ENCODE measurements around the gene HLF.

The HLF gene

DNA sequence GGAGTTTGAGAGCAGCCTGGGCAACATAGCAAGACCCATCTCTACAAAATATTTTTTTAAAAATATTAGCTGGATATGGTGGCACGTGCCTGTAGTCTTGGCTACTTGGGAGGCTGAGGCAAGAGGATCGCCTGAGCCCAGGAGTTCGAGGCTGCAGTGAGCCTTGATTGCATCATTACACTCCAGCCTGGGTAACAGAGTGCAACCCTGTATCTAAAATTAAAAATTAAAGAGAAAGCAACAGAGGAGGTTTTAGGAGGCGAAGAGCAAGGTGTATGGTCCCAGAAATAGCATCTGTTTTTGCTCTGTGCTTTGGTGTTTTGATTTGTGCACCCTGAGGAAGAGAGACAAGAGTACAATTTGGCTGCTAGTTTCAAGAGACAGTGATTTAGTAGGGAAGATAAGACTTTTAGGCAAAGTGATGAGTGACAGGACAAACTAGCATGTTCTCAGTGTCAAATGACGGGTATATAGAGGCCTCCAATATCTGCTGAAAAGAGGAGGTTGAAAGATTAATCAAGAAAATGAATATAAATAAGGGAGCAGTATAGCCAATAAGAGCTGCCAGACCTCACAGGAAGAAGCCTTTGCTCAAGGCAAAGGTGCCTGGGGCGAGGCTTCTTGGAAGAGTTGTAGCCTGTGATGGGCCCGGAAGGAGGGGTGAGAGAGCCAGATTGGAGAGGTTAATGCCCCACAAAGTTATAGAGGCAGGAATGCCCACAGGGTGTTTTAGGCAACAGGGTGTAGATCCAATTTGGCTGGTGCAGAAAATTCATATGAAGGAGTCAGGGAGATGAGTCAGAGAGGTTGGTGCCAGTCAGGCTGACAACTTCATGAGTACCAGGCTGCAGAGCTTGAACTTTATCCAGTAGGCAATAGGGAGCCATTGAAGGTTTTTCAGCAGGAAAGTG, 11.4 kb downstream of the HLF start:
- no peak for DNase-seq

GRCh38 chr17:55278173-55278961, 13.6 kb downstream of the HLF start:
- no peak for DNase-seq

GRCh38 chr17:55279203-55279602, 14.4 kb downstream of the HLF start:
- DNase-seq, result no peak

GRCh38 chr17:55279788-55280187, 15.0 kb downstream of the HLF start:
- no peak for DNase-seq

- no peak for DNase-seq
Observed at GRCh38 chr17:55280212-55280611, 15.5 kb downstream of the HLF start.

- DNase-seq, result no peak
Observed at GRCh38 chr17:55281649-55282378, 17.1 kb downstream of the HLF start.

DNA sequence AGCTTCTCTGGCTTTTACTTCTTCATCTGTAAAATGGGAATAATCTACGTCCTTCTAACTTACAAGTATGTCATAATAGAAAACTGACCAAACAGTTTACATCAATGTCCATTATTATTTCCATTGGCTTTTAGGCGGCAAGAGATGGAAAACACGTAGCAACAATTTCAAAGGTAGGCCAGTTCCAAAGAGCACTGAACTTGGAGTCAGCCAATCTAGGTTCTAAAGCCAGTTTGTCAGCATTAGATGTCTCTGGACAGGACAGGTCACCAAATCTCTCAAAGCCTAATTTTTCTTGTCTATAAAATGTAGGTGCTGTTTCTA, 17.6 kb downstream of the HLF start:
- no peak for DNase-seq

DNA sequence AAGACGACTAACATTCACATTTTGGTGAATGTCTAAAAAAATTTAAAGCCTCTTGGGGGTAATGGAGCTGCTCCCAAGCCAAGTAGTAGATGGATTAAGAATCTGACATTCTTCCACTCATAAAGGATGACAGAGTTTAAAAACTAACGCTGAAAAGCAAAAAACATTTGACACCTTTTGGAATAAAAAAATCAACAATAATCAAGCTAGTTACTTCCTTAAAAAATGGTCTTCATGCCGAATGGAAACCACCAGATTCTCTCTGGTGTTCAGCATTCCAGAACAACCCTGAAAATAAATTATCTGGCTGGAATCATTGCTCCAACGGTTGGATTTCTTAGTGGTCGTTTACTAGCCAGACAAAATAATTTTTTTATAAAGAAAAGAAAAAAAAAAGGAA, 18.0 kb downstream of the HLF start:
- no peak for DNase-seq

- no peak for DNase-seq
Observed at GRCh38 chr17:55283256-55283965, 18.7 kb downstream of the HLF start.

- no peak for DNase-seq
Observed at GRCh38 chr17:55284001-55284884, 19.5 kb downstream of the HLF start.

DNA sequence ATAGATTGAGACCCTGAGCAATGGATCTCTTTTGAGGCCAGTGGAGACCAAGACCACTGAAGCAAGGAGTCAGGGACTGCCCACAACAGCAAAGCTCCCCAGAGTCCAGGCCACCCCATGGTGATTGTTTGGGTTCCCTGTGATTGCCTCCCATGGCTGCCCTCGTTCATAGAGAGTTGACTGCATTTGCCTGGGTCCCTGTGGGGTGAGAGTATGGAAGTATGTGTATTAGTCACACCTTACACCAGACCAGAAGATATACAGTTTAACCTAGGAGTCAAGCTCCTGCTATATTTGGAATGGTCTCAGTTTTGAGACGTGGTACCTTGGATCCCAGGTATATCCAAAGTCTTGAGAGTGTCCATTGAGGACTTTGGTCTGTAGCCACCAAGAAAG, 20.2 kb downstream of the HLF start:
- no peak for DNase-seq

DNA sequence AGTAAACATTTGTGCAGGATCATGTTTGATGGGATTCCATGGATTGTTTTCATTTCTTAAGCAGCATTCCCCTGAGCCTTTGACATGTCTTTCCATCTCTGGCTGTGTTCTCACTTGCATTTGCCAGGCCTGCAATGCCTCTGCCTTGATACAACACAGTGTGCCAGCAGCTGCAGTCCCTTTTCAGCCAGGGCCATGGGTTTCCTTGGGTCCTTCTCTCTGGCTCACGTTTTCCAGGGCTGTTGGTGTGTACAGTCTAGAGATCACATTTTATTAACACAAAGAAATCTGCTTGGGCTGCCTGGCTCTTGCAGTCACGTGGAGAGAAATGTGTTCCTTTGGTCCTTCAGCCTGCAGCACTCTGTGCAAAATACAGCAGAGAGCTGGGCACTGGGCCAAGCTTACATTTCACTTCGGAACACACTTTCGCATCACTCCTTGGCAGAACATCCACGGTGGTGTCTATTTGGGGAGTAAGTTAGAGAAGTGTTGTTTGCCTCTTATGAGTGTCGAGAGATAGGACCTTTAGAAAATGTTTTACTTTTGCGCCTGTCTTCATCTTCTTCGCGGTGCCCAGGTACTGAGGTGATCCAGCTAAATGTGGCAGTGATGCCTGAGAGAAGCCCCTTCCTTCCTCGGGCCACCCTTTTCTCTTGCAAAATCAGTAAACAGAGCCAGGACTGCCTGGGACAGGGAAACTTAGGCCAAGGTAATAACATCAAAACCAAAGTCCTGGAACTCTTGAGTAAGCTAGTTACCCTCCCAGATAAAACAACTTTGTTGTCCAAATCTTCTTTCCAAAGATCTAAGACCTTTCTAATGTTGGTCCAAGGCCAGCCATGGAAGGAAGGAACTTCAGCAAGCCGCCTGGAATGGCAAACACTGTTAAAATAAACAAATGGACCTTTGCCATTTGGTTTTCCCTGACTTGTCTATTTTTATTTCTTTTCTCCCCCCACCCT, 20.9 kb downstream of the HLF start:
- DNase-seq, result no peak

DNA sequence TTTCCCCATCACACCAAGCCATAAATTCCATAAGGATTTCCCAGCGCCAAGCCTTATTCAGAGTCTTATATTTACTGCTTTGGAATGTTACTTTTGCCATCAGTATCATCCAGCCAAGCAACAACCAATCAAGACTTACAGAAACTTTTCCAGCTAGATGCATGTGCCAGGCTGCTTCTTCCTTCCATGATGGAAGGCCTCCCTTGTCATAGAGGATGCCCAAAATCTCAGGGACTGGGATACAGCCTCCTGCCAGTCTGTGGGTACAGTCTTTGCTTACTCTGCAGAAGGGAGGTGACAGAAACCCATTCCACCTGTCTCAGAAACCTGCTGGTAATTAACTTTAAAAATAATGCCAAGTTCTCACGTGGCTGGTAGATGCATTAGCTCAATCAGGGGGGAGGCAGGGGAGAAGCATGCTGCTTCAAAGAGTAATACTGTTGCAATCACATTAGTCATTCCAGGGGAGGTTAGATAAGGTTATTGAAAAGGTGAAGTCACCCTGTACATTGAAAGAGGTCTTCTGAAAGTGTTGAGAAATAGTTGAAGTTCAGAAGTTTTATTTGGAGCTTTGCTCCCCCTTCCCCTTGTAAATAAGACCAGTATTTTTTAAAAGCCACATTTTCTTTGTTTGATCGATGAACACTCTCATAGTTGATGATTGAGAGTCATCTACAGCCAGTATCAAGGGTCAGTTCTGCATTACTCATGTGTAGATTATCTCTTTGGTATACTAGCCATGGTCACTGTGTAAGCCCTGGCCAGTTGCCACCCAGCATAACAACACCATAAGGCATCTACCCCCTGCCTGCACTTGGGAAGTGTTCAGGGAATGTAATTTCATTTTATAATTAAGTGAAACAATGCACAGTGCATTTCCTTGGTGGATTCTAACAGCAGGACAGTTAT, 22.2 kb downstream of the HLF start:
- DNase-seq, result no peak

- no peak for DNase-seq
Observed at GRCh38 chr17:55288356-55289105, 23.8 kb downstream of the HLF start.

DNA sequence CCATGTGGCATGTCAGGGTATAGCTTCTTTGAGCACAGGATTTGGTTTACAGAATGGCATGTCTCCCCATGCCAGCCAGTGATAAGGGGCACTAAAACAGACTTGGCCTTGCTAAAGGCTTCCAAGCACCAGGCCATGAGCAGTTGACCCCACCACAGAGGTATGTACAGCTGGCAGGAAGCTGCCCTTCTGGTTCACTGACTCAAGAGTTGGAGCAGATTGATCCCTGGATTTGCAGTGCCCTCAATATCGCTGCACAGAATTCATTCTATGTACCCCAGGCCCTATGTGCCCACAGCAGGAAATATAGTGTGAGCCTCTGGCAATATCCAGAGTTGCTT, 24.3 kb downstream of the HLF start:
- no peak for DNase-seq

DNA sequence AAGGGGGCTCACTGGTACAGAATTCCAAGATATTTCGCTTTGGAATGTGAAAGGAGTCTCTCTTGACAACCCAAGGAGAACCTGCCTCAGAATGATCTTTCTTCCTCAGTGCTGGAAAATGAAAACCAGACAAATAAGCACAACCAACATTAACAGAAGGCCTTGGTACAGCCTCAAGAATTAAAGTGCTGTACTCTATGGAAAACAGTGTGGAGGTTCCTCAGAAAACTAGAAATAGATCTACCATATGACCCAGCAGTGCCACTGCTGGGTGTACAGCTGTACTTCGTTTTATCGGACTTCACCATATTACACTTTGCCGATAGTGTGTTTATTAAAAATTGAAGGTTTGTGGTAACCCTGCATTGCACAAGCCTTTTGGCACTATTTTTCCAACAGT, 25.2 kb downstream of the HLF start:
- no peak for DNase-seq

DNA sequence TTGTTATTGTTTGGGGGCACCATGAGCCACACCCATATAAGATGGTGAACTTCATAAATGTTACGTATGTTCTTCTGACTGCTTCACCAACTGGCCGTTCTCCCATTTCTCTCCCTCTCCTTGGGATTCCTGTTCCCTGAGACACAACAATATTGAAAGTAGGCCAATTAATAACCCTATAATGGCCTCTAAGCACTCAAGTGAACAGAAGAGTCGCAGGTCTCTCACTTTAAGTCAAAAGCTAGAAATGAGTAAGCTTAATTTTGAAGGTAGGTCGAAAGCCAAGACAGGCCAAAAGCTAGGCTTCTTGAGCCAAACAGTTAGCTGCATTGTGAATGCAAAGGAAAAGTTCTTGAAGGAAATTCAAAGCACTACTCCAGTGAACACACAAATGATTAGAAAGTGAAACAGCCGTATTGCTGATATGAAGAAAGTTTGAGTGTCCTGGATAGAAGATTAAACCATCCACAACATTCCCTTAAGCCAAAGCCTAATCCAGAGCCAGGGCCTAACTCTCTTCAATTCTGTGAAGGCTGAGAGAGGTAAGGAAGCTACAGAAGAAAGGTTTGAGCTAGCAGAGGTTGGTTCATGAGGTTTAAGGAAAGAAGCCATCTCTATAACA, 25.8 kb downstream of the HLF start:
- DNase-seq, result no peak

DNA sequence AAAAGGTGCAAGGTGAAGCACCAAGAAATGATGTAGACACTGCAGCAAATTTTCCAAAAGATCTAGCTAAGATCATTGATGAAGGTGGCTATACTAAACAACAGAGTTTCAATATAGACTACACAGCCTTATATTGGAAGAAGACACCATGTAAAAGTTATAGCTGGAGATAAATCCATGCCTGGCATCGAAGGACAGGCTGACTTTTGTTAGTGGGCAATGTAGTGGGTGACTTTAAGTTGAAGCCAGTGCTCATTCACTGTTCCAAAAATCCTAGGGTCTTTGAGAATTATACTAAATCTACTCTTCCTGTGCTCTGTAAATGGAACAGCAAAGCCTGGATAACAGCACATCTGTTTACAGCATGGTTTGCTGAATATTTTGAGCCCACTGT, 26.4 kb downstream of the HLF start:
- no peak for DNase-seq

DNA sequence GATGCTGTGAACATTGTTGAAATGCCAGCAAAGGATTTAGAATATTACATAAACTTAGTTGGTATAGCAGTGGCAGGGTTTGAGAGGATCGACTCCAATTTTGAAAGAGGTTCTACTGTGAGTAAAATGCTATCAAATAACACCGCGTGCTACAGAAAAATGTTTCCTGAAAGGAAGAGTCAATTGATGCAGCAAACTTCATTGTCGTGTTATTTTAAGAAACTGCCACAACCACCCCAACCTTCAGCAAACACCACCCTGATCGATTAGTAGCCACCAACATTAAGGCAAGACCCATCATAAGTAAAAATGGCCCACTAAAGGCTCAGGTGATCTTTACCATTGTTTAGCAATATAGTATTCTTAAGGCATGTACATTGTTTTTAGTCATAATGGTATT, 27.3 kb downstream of the HLF start:
- DNase-seq, result no peak

Measured in NCI-H526 (cell line).